Chondrocyte (in vitro differentiated cells): ENCODE measurements around the gene YAE1. TPM values are rescaled to one million over a fixed set of nuclear protein-coding genes. Genes with fewer than 3 reads are reported as not detected.

Experiments
- DNase-seq: peaks from one replicate; pipeline ENCODE4 v3.0.0; 2021; ENCODE audit warnings: mixed read lengths, low spot score
- H3K27ac Mint-ChIP-seq: one replicate; pipeline ENCODE4 v1.8.0; 2021; ENCODE audit warnings: mild to moderate bottlenecking, moderate library complexity, mixed read lengths; ENCODE audit not compliant: unreplicated experiment
- H3K27me3 Mint-ChIP-seq: 2 replicates; pipeline ENCODE4 v1.8.0; 2021; ENCODE audit warnings: low read depth, mixed read lengths
- H3K36me3 Mint-ChIP-seq: 2 replicates; pipeline ENCODE4 v1.8.0; 2021; ENCODE audit warnings: low read depth, mixed read lengths
- H3K4me1 Mint-ChIP-seq: 2 replicates; pipeline ENCODE4 v1.8.0; 2021; ENCODE audit warnings: low read depth, mild to moderate bottlenecking, mixed read lengths
- H3K4me3 Mint-ChIP-seq: one replicate; pipeline ENCODE4 v1.8.0; 2021; ENCODE audit warnings: mild to moderate bottlenecking, moderate library complexity, mixed read lengths; ENCODE audit not compliant: unreplicated experiment
- H3K9me3 Mint-ChIP-seq: 2 replicates; pipeline ENCODE4 v1.8.0; 2021; ENCODE audit warnings: low read depth, mixed read lengths
- CTCF ChIP-seq: fragments of 200-600 bp; sonication (generic); IDR thresholded peaks from 2 replicates; pipeline ENCODE4 v1.5.0; 2021; ENCODE audit warnings: antibody characterized with exemption, mild to moderate bottlenecking, moderate library complexity
- total RNA-seq: library from RNA; stranded (reverse); gene quantifications from 3 replicates; pipeline ENCODE4 v1.2.1, GENCODE V29; 2021

The YAE1 gene
- total RNA-seq, 1 donor from 2014 or later = 14.9 TPM

GRCh38 chr7:39615350-39615975 lies 49.3 kb downstream of the YAE1 start:
- H3K4me3 Mint-ChIP-seq = no peak overlapping the region
- H3K4me1 Mint-ChIP-seq = peaks cover 13% of the 10 kb centered on the region
- TF ChIP-seq CTCF = no peak
- H3K9me3 Mint-ChIP-seq = no peaks in the 10 kb centered on the region
- no peaks in the 10 kb centered on the region for H3K36me3 Mint-ChIP-seq
- no peak overlapping the region for H3K27ac Mint-ChIP-seq
- no peaks in the 10 kb centered on the region for H3K27me3 Mint-ChIP-seq
- DNase-seq = no peak

GRCh38 chr7:39616138-39616537 lies 49.9 kb downstream of the YAE1 start:
- H3K4me1 Mint-ChIP-seq = peaks cover 13% of the 10 kb centered on the region
- no peaks in the 10 kb centered on the region for H3K27me3 Mint-ChIP-seq
- no peak for DNase-seq
- no peak for TF ChIP-seq CTCF
- no peaks in the 10 kb centered on the region for H3K9me3 Mint-ChIP-seq
- no peaks in the 10 kb centered on the region for H3K36me3 Mint-ChIP-seq
- no peak overlapping the region for H3K4me3 Mint-ChIP-seq
- H3K27ac Mint-ChIP-seq = no peak overlapping the region

- H3K27ac Mint-ChIP-seq = no peak overlapping the region
- no peak for DNase-seq
- no peak overlapping the region for H3K4me3 Mint-ChIP-seq
Measured at GRCh38 chr7:39617005-39617404, 50.8 kb downstream of the YAE1 start.

GRCh38 chr7:39618868-39619267 lies 52.7 kb downstream of the YAE1 start:
- Mint-ChIP-seq H3K36me3 (no peaks in the 10 kb centered on the region), H3K27ac (no peak overlapping the region), H3K27me3 (no peaks in the 10 kb centered on the region), H3K4me3 (no peak overlapping the region), H3K9me3 (no peaks in the 10 kb centered on the region), H3K4me1 (peaks cover 24% of the 10 kb centered on the region)
- no peak for TF ChIP-seq CTCF
- DNase-seq = no peak

More at GRCh38 chr7:39617005-39617404, 50.8 kb downstream of the YAE1 start:
- Mint-ChIP-seq H3K27me3 (no peaks in the 10 kb centered on the region), H3K36me3 (no peaks in the 10 kb centered on the region), H3K4me1 (peaks cover 15% of the 10 kb centered on the region), H3K9me3 (no peaks in the 10 kb centered on the region)
- no peak for TF ChIP-seq CTCF

GRCh38 chr7:39620486-39620885 lies 54.3 kb downstream of the YAE1 start:
- H3K27ac Mint-ChIP-seq = no peak overlapping the region

More at GRCh38 chr7:39620486-39620885, 54.3 kb downstream of the YAE1 start:
- Mint-ChIP-seq H3K4me3 (no peak overlapping the region), H3K9me3 (no peaks in the 10 kb centered on the region), H3K36me3 (no peaks in the 10 kb centered on the region), H3K4me1 (peaks cover 38% of the 10 kb centered on the region), H3K27me3 (no peaks in the 10 kb centered on the region)
- no peak for DNase-seq
- TF ChIP-seq CTCF = no peak
